PFSK-1 (cell line): ENCODE results near the gene DNAJC5G.

Experiments
- POLR2AphosphoS5 ChIP-seq: IDR thresholded peaks from 2 replicates; pipeline ENCODE4 v1.6.1; 2012; ENCODE audit warnings: low read depth, mild to moderate bottlenecking, control low read depth, low read length, moderate library complexity
- TAF1 ChIP-seq: IDR thresholded peaks from 2 replicates; pipeline ENCODE4 v1.6.1; 2012; ENCODE audit warnings: low read length, control low read depth, borderline replicate concordance; ENCODE audit not compliant: insufficient read depth
- TF ChIP-seq, protein P1 (sequence below), 2 experiments: IDR thresholded peaks; 2 replicates each; pipeline versions ENCODE4 v1.6.1 to v1.8.0; 2011 to 2012; ENCODE audit warnings: low read depth in 2 of 2, low read length in 2 of 2, control low read depth in 1 of 2, inconsistent platforms in 1 of 2, mild to moderate bottlenecking in 1 of 2, moderate library complexity in 1 of 2; ENCODE audit not compliant: insufficient read depth in 1 of 2

- TF ChIP-seq, protein P1, sequence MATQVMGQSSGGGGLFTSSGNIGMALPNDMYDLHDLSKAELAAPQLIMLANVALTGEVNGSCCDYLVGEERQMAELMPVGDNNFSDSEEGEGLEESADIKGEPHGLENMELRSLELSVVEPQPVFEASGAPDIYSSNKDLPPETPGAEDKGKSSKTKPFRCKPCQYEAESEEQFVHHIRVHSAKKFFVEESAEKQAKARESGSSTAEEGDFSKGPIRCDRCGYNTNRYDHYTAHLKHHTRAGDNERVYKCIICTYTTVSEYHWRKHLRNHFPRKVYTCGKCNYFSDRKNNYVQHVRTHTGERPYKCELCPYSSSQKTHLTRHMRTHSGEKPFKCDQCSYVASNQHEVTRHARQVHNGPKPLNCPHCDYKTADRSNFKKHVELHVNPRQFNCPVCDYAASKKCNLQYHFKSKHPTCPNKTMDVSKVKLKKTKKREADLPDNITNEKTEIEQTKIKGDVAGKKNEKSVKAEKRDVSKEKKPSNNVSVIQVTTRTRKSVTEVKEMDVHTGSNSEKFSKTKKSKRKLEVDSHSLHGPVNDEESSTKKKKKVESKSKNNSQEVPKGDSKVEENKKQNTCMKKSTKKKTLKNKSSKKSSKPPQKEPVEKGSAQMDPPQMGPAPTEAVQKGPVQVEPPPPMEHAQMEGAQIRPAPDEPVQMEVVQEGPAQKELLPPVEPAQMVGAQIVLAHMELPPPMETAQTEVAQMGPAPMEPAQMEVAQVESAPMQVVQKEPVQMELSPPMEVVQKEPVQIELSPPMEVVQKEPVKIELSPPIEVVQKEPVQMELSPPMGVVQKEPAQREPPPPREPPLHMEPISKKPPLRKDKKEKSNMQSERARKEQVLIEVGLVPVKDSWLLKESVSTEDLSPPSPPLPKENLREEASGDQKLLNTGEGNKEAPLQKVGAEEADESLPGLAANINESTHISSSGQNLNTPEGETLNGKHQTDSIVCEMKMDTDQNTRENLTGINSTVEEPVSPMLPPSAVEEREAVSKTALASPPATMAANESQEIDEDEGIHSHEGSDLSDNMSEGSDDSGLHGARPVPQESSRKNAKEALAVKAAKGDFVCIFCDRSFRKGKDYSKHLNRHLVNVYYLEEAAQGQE (IDR thresholded peaks at IDR 0.05; ENCODE audit: insufficient read depth in 1 of 2, low read depth in 2 of 2, low read length in 2 of 2): no peak
- TF ChIP-seq TAF1 (no peak), POLR2AphosphoS5 (no peak)
These were observed 13.8 kb upstream of the DNAJC5G start for GRCh38 chr2:27261241-27261925.
